ENCODE data around the gene CDK3.

GRCh38 chr17:76051561-76051960 is 50.9 kb downstream of the CDK3 start:
- TF ChIP-seq POLR2AphosphoS5 (IDR thresholded peaks at IDR 0.05) (no peak), CTCF (IDR thresholded peaks at IDR 0.05) (no peak)
